Mucosa of descending colon (tissue), 3 donors: ENCODE measurements around the gene SPDYE2B. TPM values are rescaled to one million over a fixed set of nuclear protein-coding genes. Genes with fewer than 3 reads are reported as not detected.
"Not testable (repeated sequence)": the region's sequence is repeated elsewhere in the genome, so short reads cannot be mapped to it uniquely, and the experiment has no call there.

Experiments used
- ATAC-seq: fragments of 200-7000 bp; cut with Tn5 transposase; one replicate; pipeline ENCODE4 v1.9.1; 2020; ENCODE audit warnings: mild to moderate bottlenecking, moderate library complexity
- DNase-seq, 3 donors: peaks; one replicate each; pipeline ENCODE4 v3.0.0-alpha.2; 2020
- H3K36me3 ChIP-seq: fragments of 200-600 bp; one replicate; pipeline ENCODE4 v1.8.0; 2021; ENCODE audit warnings: low read depth, mild to moderate bottlenecking
- H3K4me1 ChIP-seq: fragments of 200-600 bp; one replicate; pipeline ENCODE4 v1.8.0; 2021; ENCODE audit warnings: low read depth, mild to moderate bottlenecking
- H3K4me3 ChIP-seq: fragments of 200-600 bp; one replicate; pipeline ENCODE4 v1.8.0; 2021; ENCODE audit warnings: mild to moderate bottlenecking
- H3K9me3 ChIP-seq: fragments of 200-600 bp; one replicate; pipeline ENCODE4 v1.8.0; 2021; ENCODE audit warnings: mild to moderate bottlenecking
- intact Hi-C, 2 donors: fragments of 100-400 bp; cut with DNase I in 1 of 2; cut with micrococcal nuclease in 1 of 2; formaldehyde crosslinking; loops; one replicate each; pipeline versions ENCODE4 v1.11.0 to v1.11.1; 2022; cut with DNase I, micrococcal nuclease
- total RNA-seq, 3 donors: library from RNA; stranded (reverse); fragmentation: NEBNext Ultra II Directional in 2 of 3; extraction: Animal tissue kit (Norgen Biotek cat#: 25700) in 2 of 3; gene quantifications; one replicate each; pipeline versions ENCODE4 v1.2.1 to v1.2.4, GENCODE V29; 2021 to 2023
- donor health status: DM: no; HTN: no; CAD: no; lungs with moderate emphysema.
- donor health status: DM: no; HTN: no; CAD: no.
- donor health status: DM: no; HTN: yes; CAD: no.

The SPDYE2B gene
- total RNA-seq, 3 donors from 2014 or later, result not detected

DNA sequence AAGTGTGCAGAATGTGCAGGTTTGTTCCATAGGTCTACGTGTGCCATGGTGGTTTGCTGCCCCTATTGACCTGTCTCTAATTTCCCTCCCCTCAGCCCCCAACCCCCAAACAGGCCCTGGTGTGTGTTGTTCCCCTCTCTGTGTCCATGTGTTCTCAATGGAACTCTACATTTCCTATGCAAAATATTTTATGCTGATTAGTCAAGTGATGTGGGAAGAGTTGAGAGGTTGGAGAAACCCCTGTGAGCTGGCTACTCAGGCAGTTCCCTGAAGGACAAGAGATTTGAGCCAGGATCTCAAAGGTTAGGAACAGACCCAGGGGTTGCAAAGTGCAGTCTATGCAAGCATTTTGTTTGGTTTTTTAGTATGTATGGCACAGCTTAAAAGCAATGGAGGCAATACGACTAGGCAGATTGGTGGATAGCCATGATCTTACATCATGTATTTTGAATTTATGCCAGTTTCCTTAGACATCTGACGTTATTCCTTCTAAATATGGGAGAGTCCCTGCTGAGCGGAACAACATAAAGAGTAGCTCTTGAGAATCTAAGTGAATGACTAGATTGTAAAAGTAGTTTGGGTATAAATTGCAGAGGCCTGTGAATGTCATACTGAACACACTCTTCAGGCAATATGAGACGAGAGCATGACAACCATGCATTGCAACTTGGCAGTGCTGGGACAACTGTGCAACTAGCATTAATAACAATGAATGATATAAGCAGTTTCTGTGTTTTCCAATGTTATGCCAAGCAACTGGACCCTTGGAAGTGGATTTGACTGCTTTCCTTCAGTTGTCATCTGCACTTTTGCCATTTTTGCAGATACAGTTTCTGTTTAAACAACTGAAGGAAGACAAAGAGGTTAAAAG lies 47.8 kb downstream of the SPDYE2B start:
- ATAC-seq, H3K36me3 ChIP-seq, H3K4me1 ChIP-seq, DNase-seq, H3K4me3 ChIP-seq, intact Hi-C loops, H3K9me3 ChIP-seq: not testable (repeated sequence)

DNA sequence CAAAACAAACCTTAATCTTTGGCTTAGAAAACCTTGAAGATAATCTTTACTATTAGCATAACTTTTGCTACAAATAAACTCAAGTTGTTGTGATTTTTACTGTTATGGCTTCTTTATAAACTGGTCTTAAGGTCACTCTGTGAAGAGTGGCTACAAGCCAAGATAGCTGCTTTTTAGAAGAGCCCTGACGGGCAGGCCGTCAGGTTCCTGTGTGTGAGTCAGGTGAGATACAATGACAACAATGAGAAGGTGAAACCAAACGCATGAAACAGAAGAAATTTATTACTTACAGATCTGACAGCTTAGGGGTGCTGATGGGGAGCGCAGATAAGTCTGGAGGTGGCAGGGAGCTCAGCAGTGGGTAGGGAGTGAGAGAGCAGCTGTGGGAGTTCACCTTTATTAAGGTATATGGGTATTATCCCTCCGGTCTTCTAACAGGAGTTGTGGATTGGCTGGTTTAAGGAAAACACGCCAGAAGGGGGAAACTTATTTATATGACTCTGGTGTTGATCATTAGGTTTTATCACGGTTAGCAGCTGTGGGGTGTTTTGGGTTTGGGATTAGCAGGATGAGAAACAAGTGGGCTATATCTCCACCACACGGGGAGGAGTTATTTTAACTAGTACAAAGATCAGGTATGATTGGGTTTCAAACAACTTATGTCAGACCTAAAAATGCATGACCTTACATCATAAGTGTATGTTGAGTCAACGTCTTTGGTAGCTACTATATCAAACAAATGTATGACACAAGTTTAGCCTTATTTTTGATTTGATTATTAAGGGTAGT lies 49.0 kb downstream of the SPDYE2B start:
- H3K36me3 ChIP-seq, H3K9me3 ChIP-seq, ATAC-seq, intact Hi-C loops, H3K4me3 ChIP-seq, H3K4me1 ChIP-seq, DNase-seq: not testable (repeated sequence)

Other genes with a start within 250 kb of the SPDYE2B start
- gene ORAI2, start 216.7 kb upstream of the SPDYE2B start, total RNA-seq, result 1 to 10 TPM; 2.8 to 9.8 (median 7.5) TPM
- 10 to 100 TPM in 1 of 3 donors, 1 to 10 TPM in 2; 8.4 to 11.1 (median 10.0) TPM for gene ALKBH4, start 185.5 kb upstream of the SPDYE2B start, total RNA-seq
- 10 to 100 TPM; 12.7 to 17.6 (median 13.3) TPM for gene LRWD1, start 185.3 kb upstream of the SPDYE2B start, total RNA-seq
- 10 to 100 TPM; 44.0 to 59.3 (median 45.6) TPM for gene POLR2J, start 171.4 kb upstream of the SPDYE2B start, total RNA-seq
- gene RASA4B, start 132.5 kb upstream of the SPDYE2B start, total RNA-seq, result 10 to 100 TPM in 2 of 3 donors, 1 to 10 TPM in 1; 8.0 to 30.8 (median 12.2) TPM
- 10 to 100 TPM in 2 of 3 donors, 1 to 10 TPM in 1; 9.7 to 23.9 (median 18.7) TPM for gene UPK3BL2, start 106.6 kb upstream of the SPDYE2B start, total RNA-seq
- not detected for gene SPDYE2, start 99.1 kb upstream of the SPDYE2B start, total RNA-seq
- 10 to 100 TPM; 23.7 to 43.7 (median 27.5) TPM for gene POLR2J3, start 77.7 kb upstream of the SPDYE2B start, total RNA-seq
- gene RASA4, start 33.6 kb upstream of the SPDYE2B start, total RNA-seq, result 10 to 100 TPM; 18.3 to 68.4 (median 21.5) TPM
- gene UPK3BL1, start 7.5 kb upstream of the SPDYE2B start, total RNA-seq, result 10 to 100 TPM; 10.7 to 23.1 (median 12.3) TPM
- gene POLR2J2, start 21.3 kb downstream of the SPDYE2B start, total RNA-seq, result 10 to 100 TPM in 1 of 3 donors, 1 to 10 TPM in 2; 6.5 to 14.7 (median 8.8) TPM
- 10 to 100 TPM in 2 of 3 donors, 1 to 10 TPM in 1; 8.7 to 12.2 (median 10.4) TPM for gene FAM185A, start 98.7 kb downstream of the SPDYE2B start, total RNA-seq